NCI-H1092 (cell line): ENCODE measurements around the gene FUZ.
A peak's percentile ranks its signal among the peaks of the same experiment; 100 is the strongest.

Experiments
- DNase-seq: peaks from one replicate; lab custom pipeline; 2025; lab: John Stamatoyannopoulos, UW

FUZ gene

GRCh38 chr19:49780861-49781260 is 32.2 kb downstream of the FUZ start:
- DNase-seq, result no peak

DNA sequence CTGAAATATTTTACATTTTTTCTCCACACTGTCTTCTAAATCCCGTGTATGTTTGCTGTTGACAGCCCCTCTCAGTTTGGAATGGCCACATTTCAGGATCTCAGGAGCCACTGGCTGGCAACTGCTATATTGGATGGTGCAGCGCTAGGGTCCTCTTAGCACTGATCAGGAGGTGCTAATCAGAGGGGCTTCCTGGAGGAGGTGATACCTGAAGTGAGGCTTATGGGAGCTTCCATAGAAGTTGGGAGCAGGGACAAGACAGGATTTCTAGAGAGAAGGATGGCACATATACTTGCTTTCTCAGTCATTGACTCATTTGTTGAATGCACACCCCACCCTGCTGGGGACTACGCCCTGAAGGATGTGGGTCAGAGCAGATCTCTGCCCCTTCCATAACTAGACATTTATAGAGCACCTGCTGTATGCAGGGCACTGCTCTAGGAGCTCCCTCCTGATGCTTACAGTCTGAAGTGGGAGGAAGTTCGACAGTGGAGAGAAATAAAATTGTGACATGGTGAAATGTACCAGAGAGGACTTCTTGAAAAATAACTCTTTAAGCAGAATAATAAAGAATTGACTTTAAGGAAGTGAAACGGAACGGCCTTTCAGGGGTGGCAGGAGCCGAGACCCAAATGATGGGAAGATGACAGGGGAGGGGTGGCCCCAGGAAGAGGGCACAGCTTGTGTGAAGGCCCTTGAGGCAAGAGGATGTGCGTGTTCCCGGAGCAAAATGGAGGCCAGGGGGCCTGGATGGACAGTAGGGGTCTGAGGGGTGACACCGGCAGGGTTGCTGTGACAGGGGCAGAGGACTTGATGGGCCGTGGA is 33.1 kb downstream of the FUZ start:
- DNase-seq, result no peak

DNA sequence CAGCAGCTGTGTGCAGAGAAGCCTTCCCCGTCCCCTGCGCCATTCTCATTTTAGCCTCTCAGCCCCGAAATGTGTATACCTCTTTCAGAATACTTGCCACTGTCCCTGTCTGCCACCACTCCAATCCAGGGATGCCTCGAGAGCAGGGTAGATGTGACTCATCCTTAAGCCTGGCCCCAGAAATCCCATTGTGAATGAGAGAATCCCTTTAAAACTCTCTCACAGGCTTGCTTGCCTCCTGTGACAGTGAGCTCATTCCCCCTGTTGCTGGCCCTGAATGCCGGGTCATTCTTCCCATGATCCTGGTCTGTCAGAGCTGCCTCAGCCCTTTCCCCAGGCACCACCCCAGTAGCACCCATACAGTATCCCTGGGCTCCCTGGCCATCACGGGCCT is 36.7 kb downstream of the FUZ start:
- no peak for DNase-seq

DNA sequence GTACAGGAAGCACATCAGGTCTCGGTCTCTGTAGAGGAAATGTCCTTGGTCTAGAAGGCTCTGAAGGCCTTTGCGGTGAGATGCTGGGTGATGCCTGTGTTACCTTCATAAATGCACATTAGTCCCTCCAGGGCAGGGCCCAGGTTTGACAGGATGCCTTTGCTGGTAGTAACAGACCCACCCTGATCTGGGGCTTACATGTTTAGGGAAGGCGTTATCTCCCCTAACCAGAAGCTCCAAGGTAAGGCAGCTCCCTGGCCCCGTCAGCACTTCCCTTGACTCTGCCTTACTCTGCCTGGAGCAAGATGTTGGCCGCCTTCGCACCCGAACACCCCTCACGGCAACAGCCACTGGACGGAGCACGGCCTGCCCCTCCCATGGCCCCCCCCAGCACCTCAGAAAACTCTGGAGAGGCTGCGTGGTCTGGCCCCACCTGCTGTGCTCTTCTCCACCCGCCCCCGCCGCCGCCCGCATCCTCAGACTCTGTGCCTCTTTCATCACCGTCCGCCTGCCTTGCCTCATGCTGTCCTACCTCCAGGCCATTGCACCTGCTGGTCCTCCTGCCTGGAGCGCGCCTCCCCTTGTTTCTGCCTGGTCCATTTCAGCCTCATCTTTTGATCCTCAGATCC is 37.2 kb downstream of the FUZ start:
- no peak for DNase-seq

GRCh38 chr19:49774969-49775368 is 38.1 kb downstream of the FUZ start:
- DNase-seq, result no peak

GRCh38 chr19:49773663-49774350 is 39.3 kb downstream of the FUZ start:
- no peak for DNase-seq

DNA sequence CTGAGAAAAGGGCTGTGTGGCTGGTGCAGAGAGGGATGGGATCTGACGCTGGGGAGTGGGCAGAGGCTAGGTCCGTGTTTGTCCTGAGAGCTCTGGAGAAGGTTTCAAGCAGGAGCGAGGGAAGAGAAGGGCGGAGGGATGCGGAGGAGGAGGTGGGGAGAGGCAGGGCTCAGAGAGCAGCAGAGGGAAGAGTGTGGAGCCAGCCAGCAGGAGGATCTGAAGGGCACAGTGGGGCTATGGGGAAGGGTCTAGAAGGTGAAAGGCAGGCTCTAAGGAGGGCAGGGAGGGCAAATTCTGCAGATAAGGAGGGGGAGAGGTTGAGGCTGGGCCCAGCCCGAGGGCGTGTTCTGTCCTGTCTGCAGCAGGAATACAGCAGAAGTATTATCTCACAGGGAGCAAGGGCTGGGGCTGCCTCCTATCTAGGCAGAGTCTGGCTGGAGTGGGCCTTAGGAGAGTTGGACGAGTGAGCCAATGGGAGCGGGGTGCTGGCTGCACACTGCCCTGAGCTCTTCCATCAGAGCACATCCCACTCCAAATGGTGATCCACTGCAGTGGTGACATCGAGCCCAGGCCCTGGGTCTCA is 40.2 kb downstream of the FUZ start:
- DNase-seq, result no peak

GRCh38 chr19:49771674-49772139 is 41.4 kb downstream of the FUZ start:
- DNase-seq, result no peak

- no peak for DNase-seq
Measured at GRCh38 chr19:49770529-49770928, 42.6 kb downstream of the FUZ start.

DNA sequence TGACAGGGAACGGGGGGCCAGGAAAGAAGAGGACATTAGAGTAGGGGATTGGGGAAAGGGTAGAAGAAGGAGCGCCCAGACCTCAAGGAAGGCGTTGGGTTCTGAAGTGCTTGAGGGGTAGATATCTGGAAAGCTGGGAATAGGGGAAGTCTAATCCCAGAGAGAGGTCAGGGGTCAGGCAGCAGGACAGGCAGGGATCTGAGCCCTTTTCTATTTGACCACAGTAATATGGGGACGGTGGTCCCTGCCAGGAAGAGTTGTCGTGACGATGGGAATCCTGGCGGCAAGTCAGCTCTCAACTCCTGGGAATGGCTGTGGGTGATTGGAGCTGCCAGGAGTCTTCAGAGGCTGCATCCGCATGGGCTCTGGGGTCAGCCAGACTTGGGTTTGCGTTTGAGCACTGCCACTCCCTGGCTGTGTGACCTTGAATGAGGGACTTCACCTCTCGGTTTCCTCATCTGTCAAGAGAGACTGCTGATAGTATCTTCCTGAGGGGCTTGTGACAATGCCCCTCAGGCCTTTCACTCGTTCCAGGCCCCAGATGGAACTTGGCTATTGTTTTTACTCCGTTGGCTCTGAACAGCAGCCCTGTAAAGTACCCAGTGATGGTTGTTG is 45.0 kb downstream of the FUZ start:
- DNase-seq, result no peak

GRCh38 chr19:49767381-49767780 is 45.7 kb downstream of the FUZ start:
- DNase-seq, result no peak

- DNase-seq, result no peak
Measured at GRCh38 chr19:49766930-49767299, 46.2 kb downstream of the FUZ start, which contains the start of gene AP2A1. TSS of gene AP2A1 (plus strand) at chr19:49767001. CDS start at chr19:49767134, 133 bp downstream.

DNA sequence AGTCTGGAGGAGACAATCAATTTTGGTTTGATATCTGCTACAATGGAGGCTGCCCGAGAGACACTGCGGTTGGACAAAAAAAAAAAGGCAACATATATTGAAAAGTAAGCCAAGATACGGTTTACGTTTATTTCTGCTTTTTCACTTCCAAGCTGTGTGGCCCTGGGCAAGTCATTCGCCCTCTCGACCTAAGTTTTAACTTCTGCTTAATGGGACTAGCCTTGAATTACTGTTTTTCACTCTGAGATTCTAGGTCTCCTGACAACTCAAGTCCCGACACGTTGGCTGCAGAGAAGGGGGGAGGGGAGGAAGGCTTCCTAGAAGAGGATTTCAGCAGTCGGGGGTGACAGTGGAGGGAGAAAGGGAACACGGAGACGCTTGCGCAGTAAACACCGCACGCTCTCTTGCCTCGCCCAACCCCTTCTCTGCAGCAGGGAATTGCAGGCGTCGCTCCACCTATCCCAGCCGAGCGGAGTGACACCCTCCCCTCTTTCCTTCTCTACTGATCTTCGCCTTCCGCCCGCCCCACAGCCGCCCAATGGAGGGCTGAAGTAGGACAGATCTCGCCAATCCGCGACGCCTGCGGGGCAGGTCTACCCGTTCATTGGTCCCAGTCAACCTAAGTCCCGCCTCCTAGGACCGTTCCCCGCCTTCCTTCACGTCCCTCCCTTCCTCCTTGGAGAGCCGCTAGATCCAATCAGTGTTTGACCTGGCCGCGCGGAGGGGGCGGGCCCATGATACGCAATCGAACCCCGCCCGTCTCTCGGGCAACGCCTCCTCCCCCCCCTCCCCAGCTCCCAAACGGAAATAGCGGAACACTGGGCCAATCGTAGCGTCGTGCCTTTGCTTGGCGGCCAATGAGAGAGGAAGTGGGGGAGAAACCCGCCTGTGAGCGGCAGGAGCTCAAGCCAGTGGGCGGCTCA is 46.8 kb downstream of the FUZ start:
- peak; percentile 98 for DNase-seq

- no peak for DNase-seq
Measured at GRCh38 chr19:49764341-49764740, 48.8 kb downstream of the FUZ start.

DNA sequence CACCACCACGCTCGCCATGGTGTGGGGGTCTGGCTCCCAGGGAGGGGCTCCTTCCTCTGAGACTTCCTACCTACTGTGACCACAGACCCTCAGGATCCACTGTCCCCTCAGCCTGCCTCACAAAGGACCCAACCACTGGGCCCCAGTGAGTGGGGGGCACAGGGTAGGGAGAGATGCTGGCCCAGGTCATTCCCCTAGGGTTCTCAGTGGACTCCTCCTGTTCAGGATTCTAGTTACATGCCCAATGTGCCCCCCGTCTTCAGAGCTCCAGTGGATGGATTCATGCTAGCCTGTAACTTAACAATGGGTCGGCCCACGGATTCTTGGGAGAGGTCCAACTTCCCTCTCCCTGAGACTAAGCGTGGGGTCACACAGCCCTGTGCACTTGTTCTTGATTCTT is 49.9 kb downstream of the FUZ start, which contains the start of gene TSKS:
TSKS (minus strand) TSS at position 77 of the 400 bp plus-strand sequence; CDS start at position 18, 59 bp downstream.
- DNase-seq, result no peak

DNA sequence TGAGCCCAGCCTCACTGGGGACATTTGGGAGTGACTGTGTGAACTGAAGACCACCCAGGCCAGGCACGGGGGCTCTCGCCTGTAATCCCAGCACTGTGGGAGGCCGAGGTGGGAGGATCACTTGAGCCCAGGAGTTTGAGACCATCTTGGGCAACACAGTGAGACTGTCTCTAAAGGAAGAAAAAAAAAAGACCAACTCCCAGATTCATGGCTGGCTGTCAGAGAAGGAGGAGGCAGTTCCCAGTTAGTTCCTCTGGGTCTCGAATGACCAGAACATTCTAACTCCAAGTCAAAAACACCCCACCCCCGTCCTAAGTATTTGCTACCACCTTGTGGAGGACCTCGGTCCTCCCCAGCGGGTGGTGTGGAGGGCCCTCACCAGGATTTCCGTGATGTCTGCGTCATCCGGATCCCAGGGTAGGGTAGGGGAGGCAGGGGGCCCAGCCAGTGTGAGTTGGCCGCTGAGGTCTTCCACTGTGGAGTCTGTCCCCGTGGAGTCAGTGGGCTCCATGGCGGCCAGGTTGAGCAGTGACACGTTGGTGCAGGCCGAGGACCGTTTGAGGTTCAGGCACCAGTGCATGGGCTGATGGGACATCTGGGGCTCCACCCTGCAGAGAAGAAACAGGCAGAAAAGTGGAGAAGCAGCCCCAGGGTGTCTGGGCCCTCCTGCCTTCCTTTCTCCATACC is 51.3 kb downstream of the FUZ start:
- no peak for DNase-seq

DNA sequence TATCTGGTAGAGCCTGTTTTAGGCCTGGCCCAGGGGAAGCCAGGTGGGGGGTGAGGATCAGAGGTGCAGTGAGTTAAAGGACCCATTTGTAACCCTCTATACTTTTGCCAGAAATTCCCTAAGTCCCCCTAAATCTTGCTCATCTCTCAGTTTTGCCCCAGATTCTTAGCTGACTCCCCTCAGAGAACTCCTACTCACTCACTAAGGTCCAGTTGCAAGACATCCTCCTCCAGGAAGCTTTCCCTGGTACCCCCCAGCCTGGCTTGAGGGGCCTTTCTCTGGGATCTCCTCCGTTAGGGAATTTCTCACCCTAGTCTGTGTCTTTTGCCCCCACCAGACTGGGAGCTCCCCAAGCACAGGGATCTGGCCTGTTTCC is 51.9 kb downstream of the FUZ start:
- no peak for DNase-seq

DNA sequence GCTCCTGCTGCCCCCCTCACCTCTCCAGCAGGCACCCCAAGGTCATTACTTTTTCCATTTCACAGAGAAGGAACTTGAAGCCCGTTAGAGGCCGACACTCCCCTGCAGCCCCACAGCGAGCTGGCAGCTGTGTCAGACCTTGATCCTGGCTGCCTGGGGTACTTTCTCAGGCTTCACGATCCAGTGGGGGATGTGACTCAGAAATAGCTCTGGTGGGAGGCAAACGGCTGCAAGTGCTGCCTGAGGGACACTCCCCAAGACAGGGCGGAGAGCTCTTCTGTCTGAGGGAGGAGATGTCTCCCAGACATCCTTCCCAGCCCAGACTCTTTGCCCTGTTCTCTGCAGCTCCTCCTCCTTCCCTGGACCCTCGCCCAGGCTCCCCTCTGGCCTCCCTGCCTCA is 54.8 kb downstream of the FUZ start:
- DNase-seq, result no peak
